ENCODE data around the gene DNMT1.
"Not testable (repeated sequence)": the region's sequence is repeated elsewhere in the genome, so short reads cannot be mapped to it uniquely, and the experiment has no call there.

DNMT1 gene

DNA sequence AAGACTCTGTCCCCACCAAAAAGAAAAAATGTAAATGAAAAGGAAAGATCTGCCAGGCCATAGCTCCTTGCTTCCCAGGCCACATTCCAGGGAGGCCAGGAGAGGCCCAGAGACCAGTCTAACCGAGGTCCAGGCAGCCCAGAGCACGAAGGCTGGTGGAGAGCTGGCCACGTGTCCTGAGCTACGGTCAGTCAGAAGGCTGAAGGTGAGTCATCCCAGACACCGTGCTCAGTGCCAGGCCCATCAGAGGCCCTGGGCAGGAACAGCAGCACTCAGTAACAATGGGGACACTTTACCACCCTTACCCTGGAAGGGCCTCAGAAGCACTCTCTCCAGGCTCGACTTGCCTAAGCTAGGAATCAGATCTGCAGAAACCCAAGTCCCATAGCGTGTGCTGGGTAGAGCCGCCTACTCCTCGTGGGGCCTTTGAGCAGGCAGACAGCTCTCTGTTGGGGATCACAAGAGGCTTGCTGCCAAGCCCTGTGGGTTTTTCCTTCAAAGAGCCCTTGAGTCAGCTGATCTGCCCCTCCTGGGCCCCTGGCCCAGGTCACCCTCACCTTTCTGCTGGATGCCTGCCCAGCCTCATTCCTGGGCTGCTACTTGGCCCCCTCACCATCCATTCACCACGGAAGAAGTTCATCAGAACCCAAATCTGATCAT is 11.6 kb upstream of the DNMT1 start:
- Histone ChIP-seq H3K27me3 (no peaks in the 10 kb centered on the region), H3K36me3 (no peaks in the 10 kb centered on the region), H3K4me1 (no peaks in the 10 kb centered on the region), H3K4me3 (no peak overlapping the region), H3K9me3 (no peaks in the 10 kb centered on the region), H3K27ac (no peak overlapping the region)
- DNase-seq = no peak
- intact Hi-C loops (cut with DNase I; ENCODE audit: low total_unique reads) = no loop called here
- TF ChIP-seq, protein P1, sequence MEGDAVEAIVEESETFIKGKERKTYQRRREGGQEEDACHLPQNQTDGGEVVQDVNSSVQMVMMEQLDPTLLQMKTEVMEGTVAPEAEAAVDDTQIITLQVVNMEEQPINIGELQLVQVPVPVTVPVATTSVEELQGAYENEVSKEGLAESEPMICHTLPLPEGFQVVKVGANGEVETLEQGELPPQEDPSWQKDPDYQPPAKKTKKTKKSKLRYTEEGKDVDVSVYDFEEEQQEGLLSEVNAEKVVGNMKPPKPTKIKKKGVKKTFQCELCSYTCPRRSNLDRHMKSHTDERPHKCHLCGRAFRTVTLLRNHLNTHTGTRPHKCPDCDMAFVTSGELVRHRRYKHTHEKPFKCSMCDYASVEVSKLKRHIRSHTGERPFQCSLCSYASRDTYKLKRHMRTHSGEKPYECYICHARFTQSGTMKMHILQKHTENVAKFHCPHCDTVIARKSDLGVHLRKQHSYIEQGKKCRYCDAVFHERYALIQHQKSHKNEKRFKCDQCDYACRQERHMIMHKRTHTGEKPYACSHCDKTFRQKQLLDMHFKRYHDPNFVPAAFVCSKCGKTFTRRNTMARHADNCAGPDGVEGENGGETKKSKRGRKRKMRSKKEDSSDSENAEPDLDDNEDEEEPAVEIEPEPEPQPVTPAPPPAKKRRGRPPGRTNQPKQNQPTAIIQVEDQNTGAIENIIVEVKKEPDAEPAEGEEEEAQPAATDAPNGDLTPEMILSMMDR (IDR thresholded peaks at IDR 0.05) = no peak

DNA sequence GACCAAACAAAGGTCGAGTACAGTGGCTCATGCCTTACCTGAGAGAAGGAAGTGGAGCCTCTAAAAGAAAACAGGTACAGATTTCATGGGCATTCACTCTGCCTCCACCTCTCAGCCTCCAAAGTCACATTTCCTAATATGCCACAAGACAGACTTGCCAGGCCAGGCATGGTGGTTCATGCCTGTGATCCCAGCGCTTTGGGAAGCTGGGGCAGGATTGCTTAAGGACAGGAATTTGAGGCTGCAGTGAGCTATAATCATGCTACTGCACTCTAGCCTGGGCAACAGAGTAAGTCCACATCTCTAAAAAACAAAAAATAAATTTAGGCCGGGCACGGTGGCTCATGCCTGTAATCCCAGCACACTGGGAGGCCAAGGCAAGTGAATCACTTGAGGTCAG is 10.9 kb upstream of the DNMT1 start:
- Histone ChIP-seq H3K27me3 (no peaks in the 10 kb centered on the region), H3K9me3 (no peaks in the 10 kb centered on the region), H3K4me1 (no peaks in the 10 kb centered on the region), H3K36me3 (no peaks in the 10 kb centered on the region), H3K27ac (no peak overlapping the region), H3K4me3 (no peak overlapping the region)
- intact Hi-C loops (cut with DNase I; ENCODE audit: low total_unique reads) = no loop called here
- TF ChIP-seq, protein P1 (IDR thresholded peaks at IDR 0.05) = no peak
- no peak for DNase-seq

DNA sequence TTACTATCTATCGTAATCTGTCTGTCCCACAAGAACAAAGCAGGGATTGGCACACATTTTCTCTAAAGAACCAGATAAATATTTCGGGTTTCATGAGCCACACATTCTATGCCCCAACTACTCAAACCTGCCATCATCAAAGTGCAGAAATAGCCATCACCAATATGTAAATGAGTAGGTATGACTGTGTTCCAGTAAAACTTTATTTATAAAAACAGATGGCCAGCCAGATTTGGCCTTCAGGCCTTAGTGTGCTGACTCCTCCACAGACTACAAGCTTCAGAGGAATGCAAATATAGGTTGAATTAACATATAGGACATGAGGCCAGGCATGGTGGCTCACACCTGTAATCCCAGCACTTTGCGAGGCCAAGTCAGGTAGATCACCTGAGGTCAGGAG is 8.9 kb upstream of the DNMT1 start:
- TF ChIP-seq, protein P1 (IDR thresholded peaks at IDR 0.05) = no peak
- no peaks in the 10 kb centered on the region for H3K9me3 ChIP-seq
- no peak for DNase-seq
- no peaks in the 10 kb centered on the region for H3K36me3 ChIP-seq
- no peak overlapping the region for H3K27ac ChIP-seq
- H3K27me3 ChIP-seq = no peaks in the 10 kb centered on the region
- intact Hi-C loops (cut with DNase I; ENCODE audit: low total_unique reads) = no loop called here
- H3K4me3 ChIP-seq = no peak overlapping the region
- no peaks in the 10 kb centered on the region for H3K4me1 ChIP-seq

DNA sequence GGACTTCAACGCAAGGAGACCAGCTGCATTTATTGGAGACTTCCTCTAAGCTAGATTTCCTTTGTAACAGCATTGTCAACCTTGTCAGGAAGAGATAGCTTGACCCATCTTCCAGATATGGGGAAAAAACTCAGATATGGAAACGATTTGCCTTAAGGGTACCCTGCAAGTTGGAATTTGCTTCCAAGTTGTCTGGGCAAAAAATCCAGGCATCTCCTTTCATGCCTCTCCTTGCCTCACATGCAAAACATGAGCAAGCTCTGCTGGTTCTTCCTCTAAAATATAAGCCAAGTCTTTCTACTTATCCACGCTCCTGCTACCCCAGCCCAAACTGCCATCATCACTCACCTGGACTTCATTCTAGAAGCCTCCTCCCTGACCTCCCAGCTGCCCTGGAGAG is 6.4 kb upstream of the DNMT1 start:
- no peak overlapping the region for H3K4me3 ChIP-seq
- no peaks in the 10 kb centered on the region for H3K4me1 ChIP-seq
- DNase-seq = no peak
- no peaks in the 10 kb centered on the region for H3K27me3 ChIP-seq
- H3K36me3 ChIP-seq = no peaks in the 10 kb centered on the region
- intact Hi-C loops (cut with DNase I; ENCODE audit: low total_unique reads) = no loop called here
- H3K27ac ChIP-seq = no peak overlapping the region
- TF ChIP-seq, protein P1 (IDR thresholded peaks at IDR 0.05) = no peak
- H3K9me3 ChIP-seq = no peaks in the 10 kb centered on the region

DNA sequence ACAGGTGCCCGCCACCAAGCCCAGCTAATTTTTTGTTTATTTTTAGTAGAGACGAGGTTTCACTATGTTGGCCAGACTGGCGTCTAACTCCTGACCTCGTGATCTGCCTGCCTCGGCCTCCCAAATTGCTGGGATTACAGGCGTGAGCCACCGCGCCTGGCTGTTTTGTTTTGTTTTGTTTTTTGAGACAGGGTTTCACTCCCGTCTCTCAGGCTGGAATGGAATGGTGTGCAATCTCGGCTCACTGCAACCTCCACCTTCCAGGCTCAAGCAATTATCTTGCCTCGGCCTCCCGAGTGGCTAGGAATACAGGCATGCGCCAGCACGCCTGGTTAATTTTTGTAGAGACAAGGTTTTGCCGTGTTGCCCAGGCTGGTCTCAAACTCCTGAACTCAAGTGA is 5.3 kb upstream of the DNMT1 start:
- H3K9me3 ChIP-seq; H3K36me3 ChIP-seq; H3K27ac ChIP-seq; H3K4me3 ChIP-seq; H3K27me3 ChIP-seq; intact Hi-C loops (cut with DNase I; ENCODE audit: low total_unique reads); H3K4me1 ChIP-seq; DNase-seq: not testable (repeated sequence)

DNA sequence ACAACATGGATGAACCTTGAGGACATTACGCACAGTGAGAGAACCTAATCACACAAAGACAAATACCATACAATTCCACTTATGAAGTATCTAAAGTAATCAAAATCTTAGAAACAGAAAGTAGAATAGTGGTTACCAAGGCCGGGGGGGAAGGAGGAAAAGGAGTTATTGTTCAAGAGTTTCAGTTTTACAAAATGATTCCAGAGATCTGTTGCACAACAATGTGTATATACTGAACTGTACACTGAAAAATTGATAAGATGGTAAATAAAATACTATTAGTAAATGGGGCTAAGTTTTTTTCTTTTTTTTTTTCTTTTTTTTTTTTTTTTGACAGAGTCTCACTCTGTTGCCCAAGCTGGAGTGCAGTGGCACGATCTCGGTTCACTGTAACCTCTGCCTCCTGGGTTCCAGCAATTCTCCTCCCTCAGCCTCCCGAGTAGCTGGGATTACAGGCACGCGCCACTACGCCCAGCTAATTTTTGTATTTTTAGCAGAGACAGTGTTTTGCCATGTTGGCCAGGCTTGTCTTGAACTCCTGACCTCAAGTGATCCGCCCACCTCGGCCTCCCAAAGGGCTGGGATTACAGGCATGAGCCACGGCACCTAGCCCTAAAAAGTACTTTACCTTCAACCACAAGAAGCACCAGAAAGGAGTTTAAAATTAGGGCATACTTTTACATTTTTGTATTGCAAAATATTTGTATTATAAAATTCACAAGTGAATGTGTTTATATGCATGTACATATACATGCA is 4.3 kb upstream of the DNMT1 start:
- intact Hi-C loops (cut with DNase I; ENCODE audit: low total_unique reads) = loop anchor here (10.0 kb wide), 1 partner anchor 94 kb away; the partner anchor contains the start of genes ANGPTL6 and PPAN
- not testable (repeated sequence) for H3K4me3 ChIP-seq, H3K4me1 ChIP-seq, H3K27ac ChIP-seq, H3K9me3 ChIP-seq, H3K27me3 ChIP-seq, DNase-seq, H3K36me3 ChIP-seq

Data from tibial artery (tissue), 4 donors.